Activated CD4-positive, CD25-positive, alpha-beta regulatory T cell treated with anti-CD3 and anti-CD28 coated beads, Interleukin-2, amount 50 U/mL, for 24 hours (primary cell): Measurements from ENCODE around the gene HK2.
"Not testable (repeated sequence)": the region's sequence is repeated elsewhere in the genome, so short reads cannot be mapped to it uniquely, and the experiment has no call there.

Experiments used
- ATAC-seq, 2 donors: fragments of 150-1000 bp; cut with Tn5 transposase; one replicate each; pipeline ENCODE4 v1.10.0; 2021; ENCODE audit warnings: mild to moderate bottlenecking in 1 of 2, moderate library complexity in 1 of 2

The HK2 gene

GRCh38 chr2:74835831-74836674 is 2.1 kb downstream of the HK2 start:
- no peak for ATAC-seq

- ATAC-seq = no peak
Measured at GRCh38 chr2:74836675-74837401, 2.9 kb downstream of the HK2 start.

GRCh38 chr2:74841641-74842040 is 7.7 kb downstream of the HK2 start:
- no peak for ATAC-seq

- ATAC-seq = no peak
Measured at GRCh38 chr2:74843433-74843832, 9.5 kb downstream of the HK2 start.

- peak; percentile 85 to 93 for ATAC-seq
Measured at GRCh38 chr2:74843899-74844298, 10.0 kb downstream of the HK2 start.

GRCh38 chr2:74844752-74845151 is 10.8 kb downstream of the HK2 start:
- ATAC-seq = no peak

- no peak for ATAC-seq
Measured at GRCh38 chr2:74845217-74845751, 11.4 kb downstream of the HK2 start.

- no peak for ATAC-seq
Measured at GRCh38 chr2:74845991-74846390, 12.1 kb downstream of the HK2 start.

- no peak for ATAC-seq
Measured at GRCh38 chr2:74846481-74846880, 12.6 kb downstream of the HK2 start.

GRCh38 chr2:74847070-74847858 is 13.3 kb downstream of the HK2 start:
- ATAC-seq = no peak

GRCh38 chr2:74849228-74849892 is 15.4 kb downstream of the HK2 start:
- ATAC-seq = peak; percentile 65 to 72

- no peak for ATAC-seq
Measured at GRCh38 chr2:74850496-74851190, 16.7 kb downstream of the HK2 start.

- ATAC-seq = no peak
Measured at GRCh38 chr2:74851191-74851566, 17.3 kb downstream of the HK2 start.

GRCh38 chr2:74853360-74853759 is 19.4 kb downstream of the HK2 start:
- not testable (repeated sequence) for ATAC-seq

GRCh38 chr2:74854401-74854800 is 20.5 kb downstream of the HK2 start:
- no peak for ATAC-seq

GRCh38 chr2:74855114-74855707 is 21.3 kb downstream of the HK2 start:
- not testable (repeated sequence) for ATAC-seq

GRCh38 chr2:74856004-74856578 is 22.2 kb downstream of the HK2 start:
- no peak for ATAC-seq

- no peak for ATAC-seq
Measured at GRCh38 chr2:74856599-74856998, 22.7 kb downstream of the HK2 start.

- no peak for ATAC-seq
Measured at GRCh38 chr2:74857215-74857614, 23.3 kb downstream of the HK2 start.

- ATAC-seq = no peak
Measured at GRCh38 chr2:74857725-74858124, 23.8 kb downstream of the HK2 start.

- ATAC-seq = no peak
Measured at GRCh38 chr2:74858281-74858680, 24.4 kb downstream of the HK2 start.
